RKO (cell line): ENCODE measurements around the gene LPP.

Experiments used
- DNase-seq: peaks from one replicate; pipeline ENCODE4 v3.0.0-alpha.2; 2016; ENCODE audit warnings: low spot score

LPP gene

GRCh38 chr3:188137051-188137450 lies 16.9 kb upstream of the LPP start:
- DNase-seq = no peak

GRCh38 chr3:188139466-188139865 lies 14.5 kb upstream of the LPP start:
- no peak for DNase-seq

- no peak for DNase-seq
These were observed 7.7 kb upstream of the LPP start for GRCh38 chr3:188146219-188146618.

GRCh38 chr3:188147782-188148181 lies 6.2 kb upstream of the LPP start:
- DNase-seq = no peak

GRCh38 chr3:188148318-188148717 lies 5.6 kb upstream of the LPP start:
- no peak for DNase-seq

GRCh38 chr3:188149587-188149986 lies 4.4 kb upstream of the LPP start:
- DNase-seq = no peak

GRCh38 chr3:188150982-188151381 lies 3.0 kb upstream of the LPP start:
- DNase-seq = no peak

- DNase-seq = no peak
These were observed 2.5 kb upstream of the LPP start for GRCh38 chr3:188151438-188151837.

GRCh38 chr3:188152660-188153436 lies 1.1 kb upstream of the LPP start:
- peak; percentile 71 for DNase-seq

- DNase-seq = peak; percentile 89
These were observed 432 bp upstream of the LPP start for GRCh38 chr3:188153437-188154013.

- no peak for DNase-seq
These were observed 1.0 kb downstream of the LPP start for GRCh38 chr3:188154809-188155574.

- peak; percentile 20 for DNase-seq
These were observed 2.1 kb downstream of the LPP start for GRCh38 chr3:188156056-188156455.

- DNase-seq = no peak
These were observed 3.5 kb downstream of the LPP start for GRCh38 chr3:188157407-188157806.

GRCh38 chr3:188157971-188158370 lies 4.0 kb downstream of the LPP start:
- DNase-seq = no peak

GRCh38 chr3:188158731-188159310 lies 4.9 kb downstream of the LPP start:
- no peak for DNase-seq

- no peak for DNase-seq
These were observed 6.8 kb downstream of the LPP start for GRCh38 chr3:188160751-188161150.

- DNase-seq = no peak
These were observed 10.3 kb downstream of the LPP start for GRCh38 chr3:188164248-188164687.

GRCh38 chr3:188165596-188165995 lies 11.6 kb downstream of the LPP start:
- DNase-seq = no peak

- DNase-seq = no peak
These were observed 12.5 kb downstream of the LPP start for GRCh38 chr3:188166441-188166840.

- DNase-seq = no peak
These were observed 14.2 kb downstream of the LPP start for GRCh38 chr3:188168186-188168585.

- no peak for DNase-seq
These were observed 14.7 kb downstream of the LPP start for GRCh38 chr3:188168648-188169047.

- no peak for DNase-seq
These were observed 16.0 kb downstream of the LPP start for GRCh38 chr3:188169830-188170455.
